Lower leg skin (tissue), 4 donors: ENCODE measurements around the gene HEXIM2. TPM values are rescaled to one million over a fixed set of nuclear protein-coding genes. Genes with fewer than 3 reads are reported as not detected.

ENCODE experiments used
- DNase-seq, 2 donors: peaks; one replicate each; pipeline ENCODE4 v3.0.0-alpha.2; 2019; ENCODE audit warnings: low spot score in 2 of 2
- H3K4me3 ChIP-seq: fragments of 200-600 bp; sonication (generic); 2 replicates; pipeline ENCODE4 v1.5.1; 2017; ENCODE audit warnings: mild to moderate bottlenecking, low read depth; ENCODE audit not compliant: poor library complexity, severe bottlenecking
- POLR2A ChIP-seq, 2 donors: fragments of 450-650 bp; IDR thresholded peaks; one replicate each; pipeline ENCODE4 v1.6.1; 2016 to 2017; ENCODE audit warnings: antibody characterized with exemption in 2 of 2, mild to moderate bottlenecking in 1 of 2, moderate library complexity in 1 of 2
- WGBS, 2 donors: methylation state at CpG; one replicate each; pipeline ENCODE4 v1.1.5; 2018; 5-methylcytosine and 5-hydroxymethylcytosine counted together
- intact Hi-C: fragments of 100-400 bp; cut with DNase I; formaldehyde crosslinking; loops from one replicate; pipeline ENCODE4 v1.15.0; 2023; ENCODE audit warnings: low total_unique reads
- total RNA-seq, 4 donors: library from RNA; depleted of rRNA; stranded (reverse); fragments of >200 nt; gene quantifications; one replicate each; pipeline ENCODE4 v1.1.0, GENCODE V29; 2016
- TF ChIP-seq, protein P1 (sequence below), 3 donors: fragments of 450-650 bp; IDR thresholded peaks; one replicate each; pipeline ENCODE4 v1.5.1; 2016; ENCODE audit warnings: antibody characterized with exemption in 3 of 3, mild to moderate bottlenecking in 3 of 3, moderate library complexity in 2 of 3

HEXIM2 gene
- total RNA-seq, 4 donors from 2014 or later, result 2.4 to 16.7 (median 5.8) TPM

DNA sequence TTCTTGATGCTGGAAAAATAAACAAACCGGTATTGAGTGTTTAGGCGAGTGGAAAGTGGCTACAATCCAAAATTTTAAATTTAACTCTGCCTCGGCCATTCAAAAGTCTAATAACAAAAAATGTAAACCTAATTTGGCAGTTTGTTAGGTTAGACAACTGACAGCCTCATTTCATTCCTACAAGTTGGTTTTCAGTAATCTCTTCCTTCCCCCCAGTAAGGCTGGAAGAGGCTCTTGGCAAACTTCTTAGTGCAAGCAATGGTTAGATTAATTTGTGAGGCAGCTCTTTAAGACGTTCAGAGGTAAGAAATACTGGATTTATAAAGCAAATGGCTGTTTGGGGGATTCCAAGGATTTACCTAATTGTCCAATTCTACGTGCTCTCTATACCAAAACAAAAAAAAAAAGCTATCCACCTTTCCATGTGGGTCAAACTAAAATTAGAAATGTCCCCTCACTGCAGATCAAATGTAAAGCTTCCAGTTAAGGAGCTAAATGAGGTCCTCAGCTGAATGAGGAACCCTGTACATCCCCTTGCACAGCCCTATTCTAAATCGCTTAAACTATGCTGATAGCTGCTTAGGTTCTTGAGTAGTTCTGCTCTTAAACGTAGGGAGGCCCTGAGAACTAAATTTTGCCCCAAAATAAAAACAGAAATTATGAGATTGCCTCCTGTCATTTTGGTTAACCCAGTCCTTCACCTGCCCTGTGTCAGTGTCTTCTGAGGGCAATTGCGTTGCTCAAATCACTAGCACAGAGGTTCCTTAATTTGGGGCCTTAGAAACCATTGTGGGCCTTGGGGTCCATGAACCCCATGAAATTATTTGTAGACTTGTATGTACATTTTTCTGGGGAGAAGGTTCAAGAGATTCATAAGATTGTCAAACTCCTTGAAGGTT is 10.5 kb upstream of the HEXIM2 start:
- TF ChIP-seq, protein P1, sequence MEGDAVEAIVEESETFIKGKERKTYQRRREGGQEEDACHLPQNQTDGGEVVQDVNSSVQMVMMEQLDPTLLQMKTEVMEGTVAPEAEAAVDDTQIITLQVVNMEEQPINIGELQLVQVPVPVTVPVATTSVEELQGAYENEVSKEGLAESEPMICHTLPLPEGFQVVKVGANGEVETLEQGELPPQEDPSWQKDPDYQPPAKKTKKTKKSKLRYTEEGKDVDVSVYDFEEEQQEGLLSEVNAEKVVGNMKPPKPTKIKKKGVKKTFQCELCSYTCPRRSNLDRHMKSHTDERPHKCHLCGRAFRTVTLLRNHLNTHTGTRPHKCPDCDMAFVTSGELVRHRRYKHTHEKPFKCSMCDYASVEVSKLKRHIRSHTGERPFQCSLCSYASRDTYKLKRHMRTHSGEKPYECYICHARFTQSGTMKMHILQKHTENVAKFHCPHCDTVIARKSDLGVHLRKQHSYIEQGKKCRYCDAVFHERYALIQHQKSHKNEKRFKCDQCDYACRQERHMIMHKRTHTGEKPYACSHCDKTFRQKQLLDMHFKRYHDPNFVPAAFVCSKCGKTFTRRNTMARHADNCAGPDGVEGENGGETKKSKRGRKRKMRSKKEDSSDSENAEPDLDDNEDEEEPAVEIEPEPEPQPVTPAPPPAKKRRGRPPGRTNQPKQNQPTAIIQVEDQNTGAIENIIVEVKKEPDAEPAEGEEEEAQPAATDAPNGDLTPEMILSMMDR (IDR thresholded peaks at IDR 0.05), result no peak
- TF ChIP-seq POLR2A (IDR thresholded peaks at IDR 0.05), result no peak
- no peak for DNase-seq
- H3K4me3 ChIP-seq, result no peak overlapping the region
- intact Hi-C loops, result no loop called here
- WGBS, 2 donors, result 21% methylated on average over 8 of the region's 8 CpGs

DNA sequence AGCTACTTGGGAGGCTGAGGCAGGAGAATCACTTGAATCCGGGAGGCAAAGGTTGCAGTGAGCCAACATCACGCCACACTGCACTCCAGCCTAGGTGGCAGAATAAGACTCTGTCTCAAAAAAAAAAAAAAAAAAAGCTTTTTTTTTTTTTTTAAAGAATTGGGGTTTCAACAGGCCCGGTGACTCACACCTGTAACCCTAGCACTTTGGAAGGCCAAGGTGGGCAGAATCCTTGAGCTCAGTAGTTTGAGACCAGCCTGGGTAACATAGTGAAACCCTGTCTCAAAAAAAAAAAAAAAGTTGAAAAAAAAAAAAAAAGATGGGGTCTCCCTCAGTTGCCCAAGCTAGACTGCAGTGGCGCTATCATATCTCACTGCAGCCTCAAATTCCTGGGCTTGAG is 6.6 kb upstream of the HEXIM2 start:
- no peak overlapping the region for H3K4me3 ChIP-seq
- no peak for DNase-seq
- TF ChIP-seq, protein P1 (IDR thresholded peaks at IDR 0.05), result no peak
- intact Hi-C loops, result no loop called here
- 68 to 84% methylated on average over 4 of the region's 4 CpGs for WGBS, 2 donors

GRCh38 chr17:45155483-45155882 is 6.2 kb upstream of the HEXIM2 start:
- H3K4me3 ChIP-seq, result no peak overlapping the region
- intact Hi-C loops, result no loop called here
- no peak for TF ChIP-seq POLR2A (IDR thresholded peaks at IDR 0.05)
- TF ChIP-seq, protein P1 (IDR thresholded peaks at IDR 0.05), result no peak
- no peak for DNase-seq
- WGBS, 2 donors, result 93 to 98% methylated on average over 2 of the region's 2 CpGs

DNA sequence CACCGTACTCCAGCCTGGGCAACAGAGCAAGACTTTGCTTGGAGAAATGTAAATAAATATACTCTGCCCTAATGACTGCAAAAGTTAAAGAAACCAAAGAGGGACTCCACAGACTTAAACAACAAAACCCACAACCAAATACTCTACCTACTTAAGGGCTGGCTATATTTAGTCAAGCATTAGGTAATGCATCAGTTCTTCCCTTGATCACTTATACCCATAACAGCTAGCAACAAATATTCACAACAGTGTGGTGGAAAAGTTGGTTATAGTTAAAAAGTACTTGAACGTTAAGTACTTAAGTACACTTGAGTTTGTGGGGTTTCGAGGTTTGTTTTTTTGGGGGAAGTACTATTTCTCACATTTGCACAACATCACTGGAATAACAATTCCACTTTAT is 5.4 kb upstream of the HEXIM2 start:
- intact Hi-C loops, result no loop called here
- DNase-seq, result no peak
- TF ChIP-seq, protein P1 (IDR thresholded peaks at IDR 0.05), result no peak
- TF ChIP-seq POLR2A (IDR thresholded peaks at IDR 0.05), result no peak
- 92 to 93% methylated on average over 3 of the region's 3 CpGs for WGBS, 2 donors
- H3K4me3 ChIP-seq, result no peak overlapping the region

DNA sequence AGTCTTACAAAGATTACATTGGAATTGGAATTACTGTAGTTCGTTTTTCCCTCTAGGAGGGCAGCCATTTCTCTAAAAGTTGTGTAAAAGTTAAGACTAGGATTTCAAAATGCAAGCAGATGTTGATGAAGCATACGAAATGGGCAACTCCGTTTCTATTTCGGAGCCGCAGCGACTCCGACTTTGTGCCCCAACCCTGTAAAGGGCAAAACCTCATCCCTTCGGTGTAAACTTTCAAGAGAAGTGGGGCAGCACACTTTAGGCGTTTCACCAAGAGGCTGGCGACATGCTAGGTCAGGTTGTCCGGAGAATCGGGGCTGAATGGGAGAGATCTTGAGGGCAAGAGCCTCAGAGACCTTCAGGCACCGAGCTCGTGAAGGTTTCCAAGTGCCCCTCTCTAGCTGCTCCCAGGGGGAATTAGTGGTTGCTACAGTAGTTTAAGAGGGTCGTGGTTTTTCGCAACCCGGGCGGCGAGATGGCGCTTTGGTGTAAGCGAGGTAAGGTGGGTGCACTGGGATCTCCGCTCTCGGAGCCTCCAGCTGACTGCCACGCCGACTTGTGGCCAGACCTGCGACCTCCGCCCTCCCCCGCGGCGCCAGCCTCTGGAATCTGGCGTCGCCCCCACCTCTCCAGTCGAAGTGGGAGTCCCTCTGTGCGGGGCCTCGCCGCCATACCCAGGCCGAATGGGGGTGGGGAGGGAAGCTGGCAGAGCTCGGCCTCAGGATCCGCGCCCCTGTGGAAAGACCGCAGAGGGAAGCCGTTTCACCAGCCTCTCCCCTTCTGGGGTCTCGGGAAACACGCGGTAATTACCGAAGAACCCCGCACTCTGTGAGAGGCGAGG is 1.0 kb upstream of the HEXIM2 start:
- no peak for TF ChIP-seq POLR2A (IDR thresholded peaks at IDR 0.05)
- TF ChIP-seq, protein P1 (IDR thresholded peaks at IDR 0.05), result no peak
- 0% methylated on average over 43 of the region's 48 CpGs for WGBS, 2 donors
- peak; percentile 56 to 94 for DNase-seq
- peak overlapping the region; percentile 77 for H3K4me3 ChIP-seq
- intact Hi-C loops, result no loop called here
